Type B pancreatic cell (in vitro differentiated cells): ENCODE results near the gene TMEM233. TPM values are rescaled to one million over a fixed set of nuclear protein-coding genes. Genes with fewer than 3 reads are reported as not detected.
"Not testable (repeated sequence)": the region's sequence is repeated elsewhere in the genome, so short reads cannot be mapped to it uniquely, and the experiment has no call there.

Experiments
- DNase-seq: peaks from one replicate; pipeline ENCODE4 v3.0.0; 2021; ENCODE audit warnings: mixed read lengths; ENCODE audit not compliant: unreplicated experiment; ENCODE audit errors: extremely low spot score
- H3K27ac Mint-ChIP-seq: 2 replicates; pipeline ENCODE4 v1.8.0; 2021; ENCODE audit warnings: mild to moderate bottlenecking, mixed read lengths
- H3K27me3 Mint-ChIP-seq: 2 replicates; pipeline ENCODE4 v1.8.0; 2021; ENCODE audit warnings: mixed read lengths
- H3K36me3 Mint-ChIP-seq: 2 replicates; pipeline ENCODE4 v1.8.0; 2021; ENCODE audit warnings: mixed read lengths
- H3K4me1 Mint-ChIP-seq: one replicate; pipeline ENCODE4 v1.8.0; 2021; ENCODE audit warnings: mixed read lengths; ENCODE audit not compliant: unreplicated experiment
- H3K4me3 Mint-ChIP-seq: 2 replicates; pipeline ENCODE4 v1.8.0; 2021; ENCODE audit warnings: mild to moderate bottlenecking, mixed read lengths
- H3K9me3 Mint-ChIP-seq: 2 replicates; pipeline ENCODE4 v1.8.0; 2021; ENCODE audit warnings: mixed read lengths
- CTCF ChIP-seq: fragments of 200-600 bp; sonication (generic); conservative IDR thresholded peaks from 2 replicates; pipeline ENCODE4 v1.5.0; 2021; ENCODE audit warnings: antibody characterized with exemption, mild to moderate bottlenecking
- total RNA-seq: library from RNA; stranded (reverse); gene quantifications from 2 replicates; pipeline ENCODE4 v1.2.1, GENCODE V29; 2021; ENCODE audit warnings: low replicate concordance

TMEM233 gene
- total RNA-seq, 1 donor from 2014 or later: not detected

- Mint-ChIP-seq H3K4me1 (no peaks in the 10 kb centered on the region), H3K9me3 (no peaks in the 10 kb centered on the region)
Observed at GRCh38 chr12:119609358-119609757, 15.8 kb downstream of the TMEM233 start.

GRCh38 chr12:119613319-119613936, 19.9 kb downstream of the TMEM233 start:
- Mint-ChIP-seq H3K36me3 (no peaks in the 10 kb centered on the region), H3K27ac (no peak overlapping the region), H3K4me1 (no peaks in the 10 kb centered on the region), H3K4me3 (no peak overlapping the region), H3K27me3 (peaks cover 32% of the 10 kb centered on the region), H3K9me3 (no peaks in the 10 kb centered on the region)
- no peak for TF ChIP-seq CTCF
- DNase-seq: no peak

More at GRCh38 chr12:119609358-119609757, 15.8 kb downstream of the TMEM233 start:
- Mint-ChIP-seq H3K36me3 (no peaks in the 10 kb centered on the region), H3K27me3 (peaks cover 54% of the 10 kb centered on the region), H3K27ac (no peak overlapping the region), H3K4me3 (no peak overlapping the region)
- TF ChIP-seq CTCF: no peak
- DNase-seq: no peak

GRCh38 chr12:119614705-119615104, 21.1 kb downstream of the TMEM233 start:
- no peaks in the 10 kb centered on the region for H3K4me1 Mint-ChIP-seq
- TF ChIP-seq CTCF: no peak
- H3K27ac Mint-ChIP-seq: no peak overlapping the region
- no peaks in the 10 kb centered on the region for H3K9me3 Mint-ChIP-seq
- H3K36me3 Mint-ChIP-seq: no peaks in the 10 kb centered on the region
- no peak overlapping the region for H3K4me3 Mint-ChIP-seq
- H3K27me3 Mint-ChIP-seq: peaks cover 33% of the 10 kb centered on the region
- no peak for DNase-seq

- Mint-ChIP-seq H3K27me3 (peaks cover 31% of the 10 kb centered on the region), H3K4me3 (no peak overlapping the region), H3K9me3 (no peaks in the 10 kb centered on the region), H3K4me1 (no peaks in the 10 kb centered on the region), H3K36me3 (no peaks in the 10 kb centered on the region), H3K27ac (no peak overlapping the region)
- DNase-seq: no peak
- TF ChIP-seq CTCF: no peak
Observed at GRCh38 chr12:119615518-119616475, 22.2 kb downstream of the TMEM233 start.

GRCh38 chr12:119618328-119618896, 24.8 kb downstream of the TMEM233 start:
- H3K36me3 Mint-ChIP-seq, H3K9me3 Mint-ChIP-seq: not testable (repeated sequence)
- peaks cover 46% of the 10 kb centered on the region for H3K27me3 Mint-ChIP-seq

GRCh38 chr12:119620490-119620889, 26.9 kb downstream of the TMEM233 start:
- H3K4me3 Mint-ChIP-seq: no peak overlapping the region
- no peaks in the 10 kb centered on the region for H3K4me1 Mint-ChIP-seq
- H3K27me3 Mint-ChIP-seq: peaks cover 46% of the 10 kb centered on the region

More at GRCh38 chr12:119618328-119618896, 24.8 kb downstream of the TMEM233 start:
- H3K4me1 Mint-ChIP-seq, DNase-seq, H3K4me3 Mint-ChIP-seq, H3K27ac Mint-ChIP-seq: not testable (repeated sequence)

More at GRCh38 chr12:119620490-119620889, 26.9 kb downstream of the TMEM233 start:
- Mint-ChIP-seq H3K27ac (no peak overlapping the region), H3K9me3 (no peaks in the 10 kb centered on the region), H3K36me3 (no peaks in the 10 kb centered on the region)
- DNase-seq: no peak
- no peak for TF ChIP-seq CTCF
